SK-N-SH treated with all-trans-retinoic acid at 6 μM for 48 hours (cell line): ENCODE results near the gene ST14.

Experiments
- ATAC-seq: fragments of 200-7000 bp; cut with Tn5 transposase; 3 replicates; pipeline ENCODE4 v1.9.1; 2020; ENCODE audit warnings: mild to moderate bottlenecking, moderate library complexity
- ARNTL ChIP-seq: fragments of 450-650 bp; formaldehyde crosslinking; IDR thresholded peaks from 2 replicates; pipeline ENCODE4 v1.5.0; 2020; ENCODE audit warnings: low read depth, mild to moderate bottlenecking, moderate library complexity, borderline replicate concordance
- BACH2 ChIP-seq: fragments of 250-450 bp; sonication (Bioruptor Pico); IDR thresholded peaks from 2 replicates; pipeline ENCODE4 v1.9.0; 2021; ENCODE audit warnings: mild to moderate bottlenecking, borderline replicate concordance
- CREB5 ChIP-seq: fragments of 250-450 bp; sonication (Bioruptor Pico); IDR thresholded peaks from 2 replicates; pipeline ENCODE4 v1.5.1; 2020; ENCODE audit warnings: low read depth, mild to moderate bottlenecking, moderate library complexity
- CSRNP3 ChIP-seq: fragments of 250-450 bp; sonication (Bioruptor Pico); IDR thresholded peaks from 2 replicates; pipeline ENCODE4 v1.5.1; 2021; ENCODE audit warnings: mild to moderate bottlenecking, moderate library complexity
- ESRRG ChIP-seq: fragments of 250-450 bp; sonication (Bioruptor Pico); IDR thresholded peaks from 2 replicates; pipeline ENCODE4 v1.6.1; 2021; ENCODE audit warnings: mild to moderate bottlenecking
- GLIS3 ChIP-seq: fragments of 250-450 bp; sonication (Bioruptor Pico); IDR thresholded peaks from 2 replicates; pipeline ENCODE4 v1.5.0; 2020; ENCODE audit warnings: mild to moderate bottlenecking, moderate library complexity
- OSR1 ChIP-seq: fragments of 250-450 bp; sonication (Bioruptor Pico); IDR thresholded peaks from 2 replicates; pipeline ENCODE4 v1.8.0; 2022; ENCODE audit warnings: moderate library complexity, mild to moderate bottlenecking, inconsistent platforms
- PATZ1 ChIP-seq: fragments of 250-450 bp; sonication (Bioruptor Pico); IDR thresholded peaks from 2 replicates; pipeline ENCODE4 v1.8.0; 2020; ENCODE audit warnings: mild to moderate bottlenecking, moderate library complexity, borderline replicate concordance
- POU6F1 ChIP-seq: fragments of 250-450 bp; sonication (Bioruptor Pico); IDR thresholded peaks from 2 replicates; pipeline ENCODE4 v1.8.0; 2021; ENCODE audit warnings: low read depth, mild to moderate bottlenecking, moderate library complexity, borderline replicate concordance
- PPARA ChIP-seq: fragments of 250-450 bp; sonication (Bioruptor Pico); IDR thresholded peaks from 2 replicates; pipeline ENCODE4 v1.5.0; 2020; ENCODE audit warnings: mild to moderate bottlenecking, borderline replicate concordance
- SNAI2 ChIP-seq: fragments of 250-450 bp; sonication (Bioruptor Pico); IDR thresholded peaks from 2 replicates; pipeline ENCODE4 v1.5.0; 2020; ENCODE audit warnings: mild to moderate bottlenecking, moderate library complexity
- TCF4 ChIP-seq: fragments of 250-450 bp; sonication (Bioruptor Pico); IDR thresholded peaks from 2 replicates; pipeline ENCODE4 v1.8.0; 2021; ENCODE audit warnings: mild to moderate bottlenecking, moderate library complexity, borderline replicate concordance
- ZC3H10 ChIP-seq: fragments of 250-450 bp; sonication (Bioruptor Pico); IDR thresholded peaks from 2 replicates; pipeline ENCODE4 v1.5.1; 2021; ENCODE audit warnings: mild to moderate bottlenecking, moderate library complexity
- ZNF565 ChIP-seq: fragments of 450-650 bp; formaldehyde crosslinking; conservative IDR thresholded peaks from 2 replicates; pipeline ENCODE4 v1.5.0; 2020; ENCODE audit warnings: low read depth, mild to moderate bottlenecking, moderate library complexity
- ZNF70 ChIP-seq: fragments of 450-650 bp; formaldehyde crosslinking; IDR thresholded peaks from 2 replicates; pipeline ENCODE4 v1.5.0; 2020; ENCODE audit warnings: mild to moderate bottlenecking, moderate library complexity
- ZNF8 ChIP-seq: fragments of 450-650 bp; formaldehyde crosslinking; IDR thresholded peaks from 2 replicates; pipeline ENCODE4 v1.5.0; 2020; ENCODE audit warnings: mild to moderate bottlenecking, moderate library complexity

ST14 gene

GRCh38 chr11:130215531-130216220 is 56.1 kb downstream of the ST14 start (continued):
- no peak for TF ChIP-seq PATZ1 (CRISPR knock-in tag)
- no peak for TF ChIP-seq ESRRG
- TF ChIP-seq SNAI2 (CRISPR knock-in tag), result no peak
- TF ChIP-seq, all 23 proteins: peak for 0

GRCh38 chr11:130216221-130216550 is 56.6 kb downstream of the ST14 start:
- TF ChIP-seq PPARA (no peak), ARNTL (no peak), ESRRG (no peak), BACH2 (CRISPR knock-in tag) (no peak), CREB5 (CRISPR knock-in tag) (no peak), TCF4 (CRISPR knock-in tag) (no peak), PATZ1 (CRISPR knock-in tag) (no peak), GLIS3 (no peak), ZNF565 (CRISPR knock-in tag) (no peak), ZNF8 (CRISPR knock-in tag) (no peak), OSR1 (CRISPR knock-in tag) (no peak), ZC3H10 (CRISPR knock-in tag) (no peak), POU6F1 (no peak)

GRCh38 chr11:130216591-130217132 is 57.1 kb downstream of the ST14 start:
- TF ChIP-seq ZNF8 (CRISPR knock-in tag) (no peak), OSR1 (CRISPR knock-in tag) (no peak), ESRRG (no peak), CREB5 (CRISPR knock-in tag) (no peak), BACH2 (CRISPR knock-in tag) (no peak), ZNF70 (no peak), ZNF565 (CRISPR knock-in tag) (no peak)
- no peak for ATAC-seq

More at GRCh38 chr11:130216221-130216550, 56.6 kb downstream of the ST14 start:
- no peak for ATAC-seq

- no peak for TF ChIP-seq CSRNP3 (CRISPR knock-in tag)
- TF ChIP-seq OSR1 (CRISPR knock-in tag), result no peak
- TF ChIP-seq BACH2 (CRISPR knock-in tag), result no peak
- no peak for ATAC-seq
Measured at GRCh38 chr11:130217133-130218031, 57.8 kb downstream of the ST14 start.
